Measurements from ENCODE around the gene ABCE1. TPM values are rescaled to one million over a fixed set of nuclear protein-coding genes. Genes with fewer than 3 reads are reported as not detected.

The ABCE1 gene
- total and polyA plus RNA-seq, 2 of the 8 experiments (the other 6 are each of a cell fraction or from before 2014, with no cell fraction given), result 43.7 to 126 TPM

- TF ChIP-seq BACH1 (IDR thresholded peaks at IDR 0.05; ENCODE audit: low read length) (no peak), RFX5 (IDR thresholded peaks at IDR 0.05; ENCODE audit: borderline replicate concordance, low read depth, low read length) (no peak)
Measured at GRCh38 chr4:145130130-145130529, 32.0 kb downstream of the ABCE1 start (continued).
